Cardiac septum (tissue), 1 donor: Measurements from ENCODE around the gene COL21A1. TPM values are rescaled to one million over a fixed set of nuclear protein-coding genes. Genes with fewer than 3 reads are reported as not detected.

ENCODE experiments used
- DNase-seq: peaks from one replicate; pipeline ENCODE4 v3.0.0-alpha.2; 2020; ENCODE audit warnings: low spot score
- intact Hi-C: fragments of 100-400 bp; cut with DNase I; formaldehyde crosslinking; loops from one replicate; pipeline ENCODE4 v1.14.0; 2022
- total RNA-seq: library from RNA; stranded (reverse); fragmentation: NEBNext Ultra II Directional; extraction: Animal tissue kit (Norgen Biotek cat#: 25700); gene quantifications from one replicate; pipeline ENCODE4 v1.2.1, GENCODE V29; 2021
- donor health status: DM: no; HTN: no; CAD: no.

The COL21A1 gene
- total RNA-seq, 1 donor from 2014 or later = 87.3 TPM

GRCh38 chr6:56211724-56212123 is 35.7 kb downstream of the COL21A1 start:
- intact Hi-C loops = no loop called here
- DNase-seq = no peak

- no peak for DNase-seq
- intact Hi-C loops = no loop called here
These were observed 43.2 kb downstream of the COL21A1 start for GRCh38 chr6:56204134-56204533.

- no peak for DNase-seq
- intact Hi-C loops = no loop called here
These were observed 47.4 kb downstream of the COL21A1 start for GRCh38 chr6:56199956-56200355.

GRCh38 chr6:56193846-56194245 is 53.5 kb downstream of the COL21A1 start:
- no peak for DNase-seq
- intact Hi-C loops = no loop called here

- intact Hi-C loops = no loop called here
- DNase-seq = no peak
These were observed 59.0 kb downstream of the COL21A1 start for GRCh38 chr6:56188429-56188828.

GRCh38 chr6:56187686-56188085 is 59.7 kb downstream of the COL21A1 start:
- intact Hi-C loops = no loop called here
- no peak for DNase-seq

- DNase-seq = no peak
These were observed 70.6 kb downstream of the COL21A1 start for GRCh38 chr6:56176741-56177140.

GRCh38 chr6:56173228-56173627 is 74.2 kb downstream of the COL21A1 start:
- intact Hi-C loops = no loop called here
- no peak for DNase-seq

More at GRCh38 chr6:56176741-56177140, 70.6 kb downstream of the COL21A1 start:
- intact Hi-C loops = no loop called here

- intact Hi-C loops = no loop called here
- no peak for DNase-seq
These were observed 75.2 kb downstream of the COL21A1 start for GRCh38 chr6:56172144-56172543.

- intact Hi-C loops = no loop called here
- no peak for DNase-seq
These were observed 78.0 kb downstream of the COL21A1 start for GRCh38 chr6:56169366-56169765.

GRCh38 chr6:56168596-56168995 is 78.8 kb downstream of the COL21A1 start:
- intact Hi-C loops = no loop called here
- DNase-seq = no peak

- no peak for DNase-seq
- intact Hi-C loops = no loop called here
These were observed 85.3 kb downstream of the COL21A1 start for GRCh38 chr6:56162081-56162480.

- DNase-seq = no peak
- intact Hi-C loops = no loop called here
These were observed 86.9 kb downstream of the COL21A1 start for GRCh38 chr6:56160489-56160888.

GRCh38 chr6:56158571-56158970 is 88.8 kb downstream of the COL21A1 start:
- no peak for DNase-seq
- intact Hi-C loops = no loop called here

GRCh38 chr6:56156643-56157042 is 90.7 kb downstream of the COL21A1 start:
- DNase-seq = no peak
- intact Hi-C loops = no loop called here

- intact Hi-C loops = no loop called here
- no peak for DNase-seq
These were observed 91.7 kb downstream of the COL21A1 start for GRCh38 chr6:56155634-56156141.

- intact Hi-C loops = no loop called here
- DNase-seq = no peak
These were observed 93.3 kb downstream of the COL21A1 start for GRCh38 chr6:56154076-56154475.

- intact Hi-C loops = no loop called here
- DNase-seq = no peak
These were observed 94.8 kb downstream of the COL21A1 start for GRCh38 chr6:56152611-56153010.

- no peak for DNase-seq
- intact Hi-C loops = no loop called here
These were observed 95.7 kb downstream of the COL21A1 start for GRCh38 chr6:56151609-56152224.

GRCh38 chr6:56148488-56149186 is 98.7 kb downstream of the COL21A1 start:
- DNase-seq = no peak

GRCh38 chr6:56147766-56148165 is 99.6 kb downstream of the COL21A1 start:
- DNase-seq = no peak
- intact Hi-C loops = no loop called here

More at GRCh38 chr6:56148488-56149186, 98.7 kb downstream of the COL21A1 start:
- intact Hi-C loops = no loop called here
